T-helper 2 cell (primary cell): ENCODE data around the gene RCN2.

Source experiments
- DNase-seq, 5 experiments: peaks; one replicate each; pipeline versions ENCODE4 v3.0.0 to v3.0.0-alpha.2; 2012 to 2022

The RCN2 gene

GRCh38 chr15:76974456-76975036, 43.0 kb downstream of the RCN2 start:
- peak in 1 of 5 experiments; percentile 24 for DNase-seq

- no peak for DNase-seq
Observed at GRCh38 chr15:76976141-76976540, 44.6 kb downstream of the RCN2 start.

- DNase-seq = peak in 1 of 5 experiments; percentile 68
Observed at GRCh38 chr15:76976572-76977270, 45.2 kb downstream of the RCN2 start.

DNA sequence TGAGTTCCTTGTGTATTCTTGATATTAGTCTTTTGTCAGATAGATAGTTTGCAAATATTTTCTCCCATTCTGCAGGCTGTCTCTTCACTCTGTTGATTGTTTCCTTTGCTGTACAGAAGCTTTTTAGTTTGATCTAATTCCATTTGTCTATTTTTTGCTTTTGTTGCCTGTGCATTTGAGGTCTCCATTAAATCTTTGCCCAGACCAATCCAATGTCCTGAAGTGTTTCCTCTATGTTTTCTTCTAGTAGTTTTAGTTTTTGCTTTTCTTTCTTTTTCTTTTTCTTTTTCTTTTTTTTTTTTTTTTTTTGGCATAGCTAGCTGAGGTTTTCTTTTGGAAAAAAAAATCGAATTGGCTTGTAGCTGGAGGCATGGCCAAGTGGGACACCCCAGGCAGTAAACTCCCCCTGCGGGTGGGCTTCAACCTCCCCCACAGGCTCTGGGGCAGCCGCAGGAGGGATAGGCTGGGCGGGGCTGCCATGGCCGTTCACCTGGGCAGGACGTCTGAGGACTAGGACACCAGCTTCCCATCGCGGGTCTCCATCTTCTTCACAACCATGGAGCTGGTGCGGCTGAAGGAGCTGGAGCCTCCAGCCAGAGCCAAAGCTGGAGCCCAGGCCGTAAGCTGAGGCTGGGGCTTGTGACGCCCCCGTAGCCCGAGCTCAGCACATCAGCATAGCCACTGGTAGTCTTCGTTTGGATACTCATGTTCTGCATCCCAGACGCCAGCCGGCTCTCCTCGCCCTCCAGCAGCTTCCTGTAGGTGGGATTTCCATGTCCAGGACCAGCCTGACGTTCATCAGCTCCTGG, 47.2 kb downstream of the RCN2 start:
- DNase-seq = no peak

DNA sequence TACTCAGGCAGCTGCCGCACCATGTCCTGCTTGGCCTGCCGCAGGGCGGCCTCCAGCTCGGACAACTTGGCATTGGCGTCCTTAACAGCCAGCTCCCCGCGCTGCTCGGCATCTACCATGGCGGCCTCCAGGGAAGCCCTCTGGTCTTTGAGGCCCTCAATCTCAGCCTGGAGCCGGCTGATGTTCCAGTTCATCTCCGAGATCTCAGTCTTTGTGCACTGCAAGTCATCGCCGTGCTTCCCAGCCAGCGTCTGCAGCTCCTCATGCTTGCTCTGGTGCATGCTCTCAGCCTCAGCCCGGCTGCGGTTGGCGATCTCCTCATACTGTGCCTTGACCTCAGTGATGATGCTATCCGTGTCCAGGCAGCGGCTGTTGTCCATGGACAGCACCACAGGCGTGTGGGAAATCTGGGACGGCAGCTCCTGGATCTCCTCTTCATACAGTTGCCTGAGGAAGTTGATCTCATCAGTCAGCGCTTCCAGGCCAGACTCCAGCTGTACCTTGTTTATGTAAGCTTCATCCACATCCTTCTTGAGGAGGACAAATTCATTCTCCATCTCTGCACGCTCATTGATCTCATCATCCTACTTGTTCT, 47.9 kb downstream of the RCN2 start:
- no peak for DNase-seq

GRCh38 chr15:76979996-76980520, 48.5 kb downstream of the RCN2 start:
- no peak for DNase-seq

- no peak for DNase-seq
Observed at GRCh38 chr15:76982356-76982755, 50.8 kb downstream of the RCN2 start.

GRCh38 chr15:76982756-76983155, 51.2 kb downstream of the RCN2 start:
- DNase-seq = no peak

- DNase-seq = no peak
Observed at GRCh38 chr15:76983590-76984375, 52.2 kb downstream of the RCN2 start.

- DNase-seq = peak in 1 of 5 experiments; percentile 56
Observed at GRCh38 chr15:76986743-76987142, 55.2 kb downstream of the RCN2 start.

DNA sequence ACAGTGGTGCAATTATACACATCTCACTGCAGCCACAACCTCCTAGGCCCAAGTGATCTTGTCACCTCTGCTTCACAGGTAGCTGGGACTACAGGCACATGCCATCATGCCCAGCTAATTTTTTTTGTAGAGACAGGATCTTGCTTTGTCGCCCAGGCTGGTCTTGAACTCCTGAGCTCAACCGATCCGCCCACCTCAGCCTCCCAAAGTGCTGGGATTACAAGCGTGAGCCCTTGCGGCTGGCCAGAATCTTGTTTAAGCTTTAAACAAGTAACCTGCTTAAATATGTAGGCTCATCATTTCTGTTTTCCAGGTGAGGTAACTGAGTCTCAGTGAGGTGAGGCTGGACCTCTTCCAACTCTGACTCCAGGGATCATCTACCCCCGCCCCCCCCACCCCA, 55.7 kb downstream of the RCN2 start:
- peak in 1 of 5 experiments; percentile 52 for DNase-seq

DNA sequence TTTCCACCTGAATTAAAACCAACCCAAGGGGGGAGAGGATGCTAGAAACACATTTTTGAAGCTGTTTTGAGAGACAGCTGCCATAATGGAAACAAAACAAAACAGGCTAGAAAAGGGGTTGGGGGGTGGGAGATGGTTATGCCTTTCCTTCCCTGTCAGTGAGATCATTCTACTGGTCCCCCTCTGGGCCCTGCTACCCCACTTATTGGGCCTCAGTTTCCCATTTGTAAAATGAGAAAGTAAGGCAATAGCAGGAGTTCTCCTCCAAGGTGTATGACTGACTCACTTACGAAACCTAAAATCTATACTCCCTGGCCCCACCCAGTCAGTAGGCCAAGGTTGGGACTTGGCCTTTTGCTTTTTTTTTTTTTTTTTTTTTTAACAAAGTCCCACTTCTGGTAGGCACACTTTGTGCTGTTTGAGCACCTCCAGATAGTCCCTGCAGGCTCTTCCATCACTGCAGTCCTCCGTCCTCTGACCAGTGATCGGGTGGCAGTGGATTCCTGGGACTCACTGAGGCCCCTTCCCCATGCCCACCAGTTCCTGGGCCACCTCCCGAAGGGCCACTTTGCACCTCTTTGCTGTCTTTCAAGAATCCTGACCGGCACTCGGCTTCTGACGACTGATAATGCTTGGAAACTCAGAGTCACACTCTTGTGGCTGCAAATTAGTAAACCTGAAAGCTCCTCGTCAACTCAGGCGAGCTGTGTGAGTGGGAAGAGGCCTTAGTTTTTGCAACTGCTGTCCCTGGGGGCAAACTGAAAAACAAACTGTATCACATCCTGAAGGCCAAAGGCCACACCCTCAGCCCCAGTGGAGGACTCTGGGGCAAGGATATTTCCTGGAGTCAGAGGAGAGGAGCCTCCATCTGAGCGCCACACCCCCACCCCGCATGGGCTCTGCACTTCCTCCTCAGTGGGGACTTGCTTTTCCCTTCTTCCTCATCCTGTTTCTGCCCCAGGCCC, 56.6 kb downstream of the RCN2 start:
- peak in 2 of 5 experiments; percentile 62 to 95 for DNase-seq

- no peak for DNase-seq
Observed at GRCh38 chr15:76988867-76989780, 57.6 kb downstream of the RCN2 start.

- DNase-seq = no peak
Observed at GRCh38 chr15:76991048-76991447, 59.5 kb downstream of the RCN2 start.

GRCh38 chr15:76991741-76992645, 60.4 kb downstream of the RCN2 start:
- DNase-seq = no peak

- no peak for DNase-seq
Observed at GRCh38 chr15:76993114-76993725, 61.7 kb downstream of the RCN2 start.

DNA sequence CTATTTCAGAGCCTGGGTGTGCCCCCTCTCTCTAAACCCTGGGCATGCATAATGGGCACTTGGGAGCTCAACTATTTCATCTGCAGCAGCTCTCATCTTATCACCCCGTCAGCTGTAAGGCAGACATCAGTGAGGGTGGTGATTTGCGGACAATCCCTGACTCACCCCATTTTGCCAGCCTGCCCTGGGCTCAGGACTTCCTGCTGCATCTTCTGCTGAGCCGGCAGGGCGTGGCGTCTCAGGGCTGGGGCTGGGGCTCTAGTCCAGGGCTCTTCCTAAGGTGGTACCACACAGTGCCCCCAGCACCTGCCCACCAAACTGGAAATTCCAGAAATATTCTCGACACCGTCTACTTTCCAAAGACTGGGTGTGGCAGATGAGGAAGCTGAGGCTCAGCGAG, 62.5 kb downstream of the RCN2 start:
- peak in 4 of 5 experiments; percentile 39 to 84 (median 54) for DNase-seq

- DNase-seq = peak in 2 of 5 experiments; percentile 31 to 46
Observed at GRCh38 chr15:76994496-76994895, 62.9 kb downstream of the RCN2 start.
